SW 1271 (cell line): ENCODE data around the gene TTBK2.
"Not testable (repeated sequence)": the region's sequence is repeated elsewhere in the genome, so short reads cannot be mapped to it uniquely, and the experiment has no call there.

ENCODE experiments used
- DNase-seq, 2 experiments: peaks; one replicate each; lab custom pipeline; 2025; lab: John Stamatoyannopoulos, UW

TTBK2 gene

DNA sequence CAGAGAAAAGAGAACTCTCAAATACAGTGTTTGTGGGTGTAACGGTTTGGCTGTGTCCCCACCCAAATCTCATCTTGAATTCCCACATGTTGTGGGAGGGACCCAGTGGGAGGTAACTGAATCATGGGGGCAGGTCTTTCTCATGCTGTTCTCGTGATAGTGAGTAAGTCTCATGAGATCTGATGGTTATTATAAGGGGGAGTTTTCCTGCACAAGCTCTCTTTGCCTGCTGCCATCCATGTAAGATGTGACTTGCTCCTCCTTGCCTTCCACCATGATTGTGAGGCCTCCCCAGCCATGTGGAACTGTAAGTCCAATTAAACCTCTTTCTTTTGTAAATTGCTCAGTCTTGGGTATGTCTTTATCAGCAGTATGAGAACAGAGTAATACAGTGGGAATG is 158.8 kb downstream of the TTBK2 start:
- not testable (repeated sequence) for DNase-seq

DNA sequence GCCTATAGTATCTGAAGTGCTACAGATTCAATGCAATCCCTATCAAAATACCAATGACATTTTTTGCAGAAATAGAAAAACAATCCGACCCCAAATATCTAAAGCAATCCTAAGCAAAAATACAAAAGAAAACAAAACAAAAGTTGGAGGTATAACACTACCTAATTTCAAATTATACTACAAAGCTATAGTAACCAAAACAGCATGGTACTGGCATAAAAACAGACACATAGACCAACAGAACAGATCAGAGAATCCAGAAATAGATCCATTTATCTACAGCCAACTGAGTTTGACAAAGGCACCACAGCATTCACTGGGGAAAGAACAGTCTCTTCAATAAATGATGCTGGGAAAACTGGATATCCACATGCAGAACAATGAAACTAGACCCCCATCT is 159.8 kb downstream of the TTBK2 start:
- no peak for DNase-seq

DNA sequence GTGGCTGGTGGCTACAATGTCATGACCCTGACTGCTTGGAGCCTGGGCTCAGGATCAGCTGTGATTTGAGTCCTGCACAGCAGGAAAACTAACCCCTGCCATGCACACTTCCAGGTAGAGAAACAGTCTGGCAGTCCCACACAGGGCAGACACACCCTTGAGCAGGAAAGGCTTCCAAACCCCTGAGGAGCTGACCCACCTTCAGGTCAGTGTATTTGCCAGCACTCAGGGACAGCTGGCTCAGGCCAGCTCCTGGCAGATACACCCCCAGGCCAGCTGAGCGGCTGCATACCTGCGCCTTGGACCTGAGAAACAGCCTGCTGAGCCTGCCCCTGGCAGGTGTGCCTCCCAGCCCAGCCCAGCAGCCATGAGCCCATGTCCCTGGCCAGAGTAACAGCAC is 161.5 kb downstream of the TTBK2 start:
- DNase-seq, result no peak

DNA sequence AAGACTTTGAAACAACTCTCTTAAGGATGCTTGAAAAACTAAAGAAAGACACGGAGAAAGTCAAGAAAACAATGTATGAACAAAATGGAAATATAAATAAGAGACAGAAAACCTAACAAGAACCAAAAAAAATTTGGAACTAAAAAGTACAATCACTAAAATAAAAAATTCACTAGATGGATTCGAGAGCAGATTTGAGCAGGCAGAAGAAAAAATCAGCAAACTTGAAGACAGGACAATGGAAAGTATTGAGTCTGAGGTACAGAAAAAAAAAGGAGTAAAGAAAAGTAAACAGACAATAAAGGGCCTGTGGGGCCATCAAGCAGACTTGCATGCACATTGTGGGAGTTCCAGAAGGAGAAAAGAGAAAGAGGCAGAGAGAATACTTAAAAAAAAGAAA is 170.3 kb downstream of the TTBK2 start:
- DNase-seq, result no peak

DNA sequence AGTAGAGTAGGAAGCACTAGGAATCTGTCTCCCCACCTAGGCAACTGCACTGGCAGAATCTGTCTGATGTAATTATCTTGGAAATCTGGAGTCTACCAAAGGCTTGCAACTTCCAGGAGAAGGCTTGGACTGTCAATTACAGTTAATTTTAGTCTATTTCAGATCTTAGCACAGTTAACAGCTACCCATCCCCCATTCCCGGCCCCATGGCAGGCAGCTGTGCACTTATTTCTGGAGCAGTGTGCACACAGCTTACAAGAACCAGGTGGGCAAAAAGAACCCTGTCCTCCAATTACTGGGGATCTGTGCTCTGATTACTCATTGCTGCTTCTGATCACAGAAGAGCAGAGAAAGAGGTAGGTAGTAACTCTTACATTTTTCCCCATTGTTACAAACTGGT is 171.3 kb downstream of the TTBK2 start:
- no peak for DNase-seq

DNA sequence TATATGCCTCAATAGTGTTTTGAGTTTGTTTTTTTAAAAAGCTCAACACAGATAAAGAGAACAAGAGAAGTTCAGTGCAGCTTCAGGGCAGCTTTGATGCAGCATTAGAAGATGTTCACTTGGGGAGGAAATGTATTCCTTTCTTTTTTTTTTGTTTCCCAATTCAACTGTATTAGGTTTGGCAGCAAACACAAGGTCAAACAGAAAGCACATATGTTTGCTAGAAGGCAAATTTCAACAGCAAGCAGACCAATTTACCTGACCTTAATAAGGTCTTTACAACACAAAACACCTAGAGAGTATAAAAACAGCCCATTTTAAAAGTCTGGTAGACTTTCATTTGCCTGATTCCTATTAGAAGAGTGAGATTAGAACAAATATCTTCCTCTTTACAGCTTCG is 176.4 kb downstream of the TTBK2 start:
- no peak for DNase-seq

DNA sequence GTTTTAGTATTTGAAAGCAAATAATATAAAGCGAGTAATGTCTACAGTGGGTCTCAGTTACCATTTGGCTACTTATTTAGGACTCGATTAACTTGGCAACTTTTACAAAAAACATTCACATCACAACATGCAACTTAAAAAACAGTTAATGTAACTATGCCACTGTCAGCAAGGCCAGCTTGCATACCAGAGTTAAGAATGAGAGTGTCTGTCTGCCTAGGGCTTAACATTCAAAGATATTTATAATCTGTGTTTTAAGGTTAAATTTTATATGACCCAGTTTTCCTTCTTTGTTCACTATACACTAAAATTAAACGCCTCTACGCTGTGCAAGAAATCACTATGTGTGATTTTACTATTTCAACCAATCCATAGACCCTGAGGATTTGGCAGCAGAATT is 178.4 kb downstream of the TTBK2 start:
- DNase-seq, result no peak

DNA sequence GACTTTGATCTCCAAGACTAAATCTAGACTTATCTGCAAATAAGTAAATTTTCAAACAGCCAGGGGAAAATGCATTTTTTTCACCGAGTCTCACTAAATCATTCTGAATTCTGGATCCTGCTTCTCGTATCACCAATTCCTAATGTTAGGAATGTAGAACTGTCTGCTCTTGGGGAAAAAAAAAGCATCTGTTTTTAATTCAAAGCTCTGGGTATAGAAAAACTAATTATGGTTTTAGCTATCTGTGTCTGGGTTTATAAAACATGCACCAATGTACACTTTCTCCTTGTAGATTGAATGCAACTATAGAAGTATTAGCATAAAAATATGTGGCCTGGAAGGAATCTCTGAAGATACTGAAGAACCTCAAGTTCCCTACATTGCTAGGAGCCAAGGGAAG is 178.9 kb downstream of the TTBK2 start:
- DNase-seq, result no peak

DNA sequence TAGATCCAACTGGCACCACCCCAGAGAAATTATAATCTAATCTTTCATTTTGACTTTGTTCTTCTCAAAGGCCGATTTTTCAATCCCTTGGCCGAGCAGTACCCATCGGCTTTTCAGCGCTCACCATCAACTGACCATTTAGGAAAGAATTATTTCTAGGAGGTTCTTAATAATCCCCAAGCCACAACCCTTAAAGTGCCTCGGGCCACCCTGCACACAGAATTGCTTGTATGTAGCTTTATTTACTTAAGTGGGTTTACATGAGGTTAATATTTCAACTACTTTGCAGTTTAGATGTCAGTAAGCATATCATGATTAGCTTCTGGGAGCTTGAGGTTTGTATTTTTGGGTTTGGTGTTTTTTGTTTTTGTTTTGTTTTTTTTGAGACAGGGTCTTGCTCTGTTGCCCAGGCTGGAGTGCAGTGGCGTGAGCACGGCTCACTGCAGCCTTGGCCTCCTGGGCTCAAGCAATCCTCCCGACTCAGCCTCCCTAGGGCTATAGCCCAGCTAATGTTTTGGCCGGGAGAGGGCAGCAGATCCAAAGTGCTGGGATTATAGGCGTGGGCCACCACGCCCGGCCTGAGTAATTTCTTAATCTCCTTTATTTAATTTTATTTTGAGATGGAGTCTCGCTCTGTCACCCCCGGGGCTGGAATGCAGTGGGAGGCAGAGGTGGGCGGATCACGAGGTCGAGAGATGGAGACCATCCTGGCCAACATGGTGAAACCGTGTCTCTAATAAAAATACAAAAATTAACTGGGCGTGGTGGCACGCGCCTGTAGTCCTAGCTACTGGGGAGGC is 182.8 kb downstream of the TTBK2 start:
- no peak for DNase-seq

DNA sequence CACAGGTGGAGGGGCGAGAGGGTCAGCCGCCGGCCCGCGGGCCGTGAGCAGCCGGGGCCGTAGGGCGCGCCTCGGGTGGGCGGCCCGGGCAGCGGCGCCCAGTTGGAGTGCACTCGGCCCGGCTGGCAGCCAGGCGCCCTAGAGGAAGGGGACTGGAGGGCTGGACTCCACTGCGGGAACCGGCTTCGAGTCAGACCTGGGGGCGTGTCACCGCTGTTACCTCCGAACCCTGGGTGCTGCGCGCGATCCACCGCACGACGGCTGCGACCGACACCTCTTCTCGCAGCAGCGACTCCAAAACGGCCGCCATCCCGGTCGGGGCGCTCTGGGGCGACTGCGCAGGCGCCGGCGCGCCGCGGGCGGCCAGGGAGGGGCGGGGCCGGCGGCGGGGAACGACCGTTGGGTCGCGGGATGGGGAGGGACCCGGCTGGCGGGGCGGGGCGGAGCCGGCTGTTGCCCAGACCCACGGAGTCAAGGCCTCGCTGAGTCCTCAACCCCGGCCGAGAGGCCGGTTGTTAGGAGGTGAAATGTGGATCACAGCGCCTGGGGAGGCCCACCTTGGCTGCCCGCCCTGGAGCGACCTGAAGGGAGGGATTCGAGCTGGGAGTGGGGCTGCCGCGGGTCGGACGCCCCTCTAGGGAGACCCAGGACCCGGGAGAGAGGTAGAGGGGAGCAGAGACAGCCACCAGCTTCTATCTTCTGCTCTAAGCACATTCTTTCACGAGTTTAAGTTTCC is 183.6 kb downstream of the TTBK2 start, which contains the start of gene CDAN1:
Gene CDAN1, minus strand, starts transcription at position 336 of the 736 bp plus-strand sequence. Its CDS starts 26 bp downstream, at position 310.
- DNase-seq, result peak; percentile 47 to 55

DNA sequence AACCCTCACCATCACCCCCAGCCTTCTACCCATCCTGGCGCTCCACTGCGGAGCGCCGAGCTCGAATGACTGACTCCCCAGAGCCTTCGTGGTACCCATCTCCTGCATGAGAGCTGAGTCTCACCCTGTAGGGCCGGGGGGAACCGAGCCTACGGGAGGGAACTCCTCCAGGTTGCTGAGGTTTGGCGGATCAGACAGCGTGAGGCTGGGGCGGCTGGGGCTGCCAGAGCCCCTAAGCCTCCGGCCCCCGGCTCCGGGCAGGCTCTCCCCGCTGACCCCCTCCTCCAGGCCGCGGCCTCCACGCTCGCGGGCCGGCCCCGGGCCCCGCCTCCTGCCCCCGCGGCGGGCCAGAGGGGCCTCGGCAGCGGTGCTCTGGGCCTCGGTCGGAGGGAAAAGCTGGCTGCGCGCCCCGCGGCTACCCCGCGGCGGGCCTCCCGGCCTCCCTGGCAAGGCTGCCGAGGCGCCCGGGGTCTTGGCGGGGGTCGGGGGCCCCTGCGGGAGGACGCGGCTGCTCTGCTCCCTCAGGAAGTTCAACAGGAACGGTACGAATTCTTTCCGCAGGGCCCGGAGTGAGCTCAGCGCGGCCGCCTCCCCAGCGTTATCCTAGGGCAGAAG is 184.3 kb downstream of the TTBK2 start:
- no peak for DNase-seq

DNA sequence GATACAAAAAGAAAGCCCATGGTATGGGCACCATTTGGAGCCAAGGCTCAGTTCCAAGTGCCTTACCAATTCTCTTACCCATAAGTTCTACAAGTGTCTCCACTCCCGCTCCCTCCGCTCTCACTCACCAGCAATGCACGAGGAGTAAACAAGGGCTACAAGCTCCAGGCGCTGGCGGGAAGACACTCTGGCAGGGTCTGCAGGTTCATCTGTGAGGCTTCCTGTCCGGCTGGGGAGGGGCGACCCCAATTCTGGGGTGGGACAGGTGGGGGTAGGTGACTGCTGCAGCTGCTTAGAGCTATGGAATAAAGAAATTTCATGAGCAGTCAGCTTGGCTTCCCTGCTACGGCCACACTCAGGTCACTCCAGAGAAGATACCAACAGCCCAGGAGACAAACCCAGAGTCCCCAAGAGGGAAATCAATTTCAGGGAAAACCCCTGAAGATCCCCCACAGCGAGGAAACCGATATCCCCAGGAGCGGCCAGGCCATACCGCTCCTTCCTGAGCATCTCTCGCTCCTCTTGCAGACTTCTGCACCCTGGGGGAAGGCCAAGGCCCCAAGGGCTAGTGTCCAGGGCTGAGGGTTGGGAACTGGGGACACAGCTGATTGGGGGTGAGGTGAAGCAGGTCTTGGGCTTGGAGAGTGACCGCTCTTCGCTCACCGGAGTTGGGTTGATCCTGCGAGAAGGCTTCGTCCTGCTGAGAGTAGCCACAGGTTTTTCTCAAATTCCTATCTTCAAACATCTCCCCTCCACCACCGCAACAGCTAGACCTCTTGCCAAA is 185.0 kb downstream of the TTBK2 start:
- no peak for DNase-seq

DNA sequence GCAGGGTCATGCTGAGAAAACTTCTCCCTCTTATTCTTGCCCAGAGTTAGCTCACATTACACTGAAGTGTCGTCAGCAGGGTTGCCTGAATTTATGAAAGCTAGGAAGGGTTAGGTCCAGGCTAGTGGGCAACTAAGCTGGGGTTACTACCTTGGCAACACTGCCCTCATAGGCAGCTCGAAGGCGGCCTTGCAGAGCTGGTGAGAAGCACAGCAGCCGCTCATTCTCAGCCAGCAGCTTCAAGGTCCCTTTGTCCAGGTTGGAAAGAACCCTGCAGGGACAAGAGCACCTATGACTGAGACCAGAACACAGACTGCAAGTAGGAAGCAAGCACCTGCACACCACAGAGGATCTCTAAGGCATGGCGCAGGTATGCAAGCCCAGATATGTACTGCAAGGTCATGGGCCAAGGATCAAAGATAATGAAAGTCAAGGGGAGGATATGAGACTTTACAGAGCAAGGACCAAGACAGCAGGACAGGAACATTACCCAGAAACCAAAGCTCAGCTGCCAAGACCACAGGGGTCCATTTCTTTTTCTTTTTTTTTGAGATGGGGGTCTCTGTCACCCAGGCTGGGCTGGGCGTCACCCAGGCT is 186.4 kb downstream of the TTBK2 start:
- no peak for DNase-seq

DNA sequence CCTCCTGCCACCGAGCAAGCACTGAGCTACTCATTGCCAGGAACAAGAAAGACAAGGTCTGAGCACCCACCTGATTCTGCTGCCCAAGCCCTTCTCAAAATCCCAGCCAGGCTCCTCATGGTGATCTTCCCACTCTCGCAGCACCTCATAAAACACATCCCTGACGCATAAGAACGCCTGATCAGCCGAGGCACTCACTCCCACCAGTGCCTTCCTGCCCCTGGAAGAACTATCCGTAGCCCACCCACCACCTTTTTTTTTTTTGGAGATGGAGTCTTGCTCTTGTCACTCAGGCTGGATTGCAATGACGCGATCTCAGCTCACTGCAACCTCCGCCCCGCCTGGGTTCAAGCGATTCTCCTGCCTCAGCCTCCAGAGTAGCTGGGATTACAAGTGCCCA is 187.6 kb downstream of the TTBK2 start:
- no peak for DNase-seq

DNA sequence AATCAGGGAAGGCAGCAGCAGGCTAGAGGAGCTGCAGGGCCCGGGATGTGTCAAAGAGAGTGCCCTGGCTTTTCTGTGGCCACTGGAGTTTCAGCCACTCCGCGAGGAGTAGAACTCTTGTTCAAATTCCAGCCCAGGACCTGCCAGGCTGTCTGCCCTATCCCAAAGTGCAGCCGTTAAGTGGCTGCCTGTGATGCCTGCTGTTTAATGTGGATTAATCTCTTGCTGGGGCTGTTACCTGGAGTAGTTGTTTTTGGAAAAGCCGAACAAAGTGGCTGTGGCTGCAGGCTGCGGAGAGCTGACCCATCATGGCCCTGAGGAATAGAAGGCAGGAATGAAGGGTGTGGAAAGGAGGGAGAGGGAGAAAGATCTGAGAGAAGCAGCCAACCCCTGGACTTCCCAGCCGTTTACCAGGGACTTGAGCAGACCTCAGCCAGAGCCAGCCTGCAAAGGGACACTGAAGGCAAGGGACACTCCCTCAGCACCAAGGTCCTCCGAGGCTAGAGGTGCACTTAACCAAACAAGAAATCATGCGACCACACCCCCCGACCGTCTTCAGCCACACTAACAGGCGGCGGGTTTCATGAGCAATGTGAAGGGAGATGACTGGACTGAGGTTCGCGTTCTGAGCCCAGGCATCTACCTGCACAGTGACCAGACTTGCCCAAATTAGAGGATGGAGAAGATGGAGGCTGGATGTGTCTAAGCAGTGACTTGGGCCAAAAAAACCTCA is 188.3 kb downstream of the TTBK2 start:
- no peak for DNase-seq

DNA sequence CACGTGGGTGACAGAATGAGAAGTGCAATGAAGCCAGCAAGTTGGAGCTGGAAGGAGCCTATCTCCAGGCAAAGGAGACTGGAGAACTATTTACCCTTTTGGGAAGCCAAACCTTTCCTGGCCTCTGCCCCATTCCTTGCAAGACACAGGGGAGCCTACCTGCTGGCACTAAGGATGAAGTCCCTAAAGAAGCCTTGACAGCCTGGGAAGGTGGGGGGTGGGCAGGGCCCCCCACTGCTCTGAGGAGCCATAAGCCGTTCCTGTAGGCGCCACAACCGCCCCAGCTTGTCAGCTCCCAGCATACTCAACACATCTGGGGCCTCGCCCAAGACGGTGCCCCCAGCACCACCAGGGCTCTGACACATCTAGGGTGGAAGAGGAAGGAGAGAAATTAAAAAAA is 189.1 kb downstream of the TTBK2 start:
- no peak for DNase-seq

DNA sequence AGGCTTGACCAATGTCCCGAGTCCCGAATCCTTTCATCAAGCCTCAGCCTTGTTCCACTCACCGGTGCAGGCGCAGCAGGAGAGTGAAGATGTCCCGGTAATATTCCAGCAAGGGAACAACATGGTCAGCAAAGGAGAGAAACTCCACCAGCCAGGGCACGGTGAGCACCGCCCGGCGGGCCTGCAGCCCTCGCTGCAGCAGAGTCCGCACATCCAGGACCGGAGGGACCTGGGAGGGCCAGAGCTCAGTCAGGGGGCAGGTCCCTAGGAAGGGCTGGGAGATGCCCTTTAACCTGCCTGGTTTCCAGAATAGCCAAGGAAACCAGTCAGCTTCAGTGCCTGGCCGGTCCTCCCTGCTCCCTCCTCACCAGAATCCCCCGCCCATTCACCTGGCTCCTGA is 190.0 kb downstream of the TTBK2 start:
- no peak for DNase-seq

DNA sequence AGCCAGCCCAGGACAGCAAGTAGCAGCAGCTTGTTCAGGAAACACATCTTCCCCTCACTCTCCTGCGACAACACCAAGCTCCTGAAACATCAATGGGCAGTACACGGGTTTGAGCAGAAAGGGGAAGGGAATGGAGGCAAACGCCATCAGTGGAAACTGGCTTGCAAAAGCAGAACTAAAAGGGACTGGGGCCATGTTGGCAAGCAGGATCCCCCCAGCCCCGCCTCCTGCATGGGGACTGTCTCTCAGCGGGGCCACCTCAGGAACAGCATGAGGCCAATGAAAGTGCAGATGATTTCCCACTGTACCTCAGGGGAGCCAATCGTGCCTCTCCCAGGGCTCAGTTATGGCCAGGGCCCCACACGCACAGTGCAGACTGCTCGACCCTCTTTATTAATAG is 190.4 kb downstream of the TTBK2 start:
- DNase-seq, result no peak

DNA sequence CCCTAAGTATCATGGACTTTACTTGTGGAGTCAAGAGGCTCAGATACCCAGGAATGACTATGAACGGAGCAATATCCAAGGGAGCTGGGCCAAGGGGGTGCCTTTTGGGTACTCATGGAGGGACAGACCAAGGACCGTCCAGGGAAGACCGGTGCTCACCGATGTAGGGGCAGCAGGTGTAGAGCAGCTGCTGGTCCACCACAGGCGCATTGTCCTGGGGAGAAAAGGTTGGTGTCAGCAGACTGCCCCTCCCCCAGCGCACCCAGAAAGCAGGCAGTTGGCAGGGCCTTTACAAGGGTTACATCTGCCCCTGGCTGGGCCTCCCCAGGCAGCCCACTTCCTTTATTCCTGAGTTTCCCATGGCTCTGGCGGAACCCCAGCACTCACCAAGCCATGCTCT is 191.2 kb downstream of the TTBK2 start:
- DNase-seq, result no peak

DNA sequence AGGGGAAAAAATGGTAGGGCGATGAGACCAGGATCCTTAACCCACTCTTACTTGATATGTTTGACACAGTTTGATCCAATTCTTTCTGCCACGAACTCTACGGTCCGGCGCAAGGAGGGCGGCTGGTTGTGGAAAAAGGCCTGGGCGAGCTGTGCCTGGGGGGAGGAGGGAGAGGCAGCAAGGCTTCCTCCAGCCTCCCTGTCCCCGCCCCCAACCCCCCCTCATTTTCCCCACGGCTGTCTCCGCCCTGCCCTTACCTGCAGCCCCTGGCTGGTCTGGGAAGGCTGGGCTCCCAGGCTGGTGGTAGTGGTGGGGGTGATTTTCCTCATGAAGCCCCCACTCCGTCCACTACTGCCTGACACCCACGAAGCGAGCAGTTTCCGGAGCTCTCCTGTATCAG is 191.6 kb downstream of the TTBK2 start:
- no peak for DNase-seq

DNA sequence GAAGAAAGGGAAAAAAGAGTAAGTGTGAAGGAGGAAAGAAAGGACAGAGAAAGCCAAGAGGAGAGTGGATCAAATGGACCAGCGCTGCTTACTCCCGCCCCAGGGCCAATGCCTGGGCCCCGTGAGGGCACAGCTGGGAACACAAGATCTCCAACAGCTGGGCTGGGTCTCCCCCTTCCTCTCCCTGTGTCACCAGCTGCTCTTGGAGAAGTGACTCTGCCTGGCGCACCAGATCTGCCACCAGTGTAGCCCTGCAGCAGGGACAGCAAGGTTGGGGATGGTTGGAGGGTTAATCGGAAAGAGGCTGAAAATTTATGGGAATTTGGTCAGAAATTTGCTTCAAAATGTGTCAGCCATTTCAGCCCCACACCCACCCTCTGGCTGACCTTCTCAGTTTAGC is 192.0 kb downstream of the TTBK2 start:
- no peak for DNase-seq
